GM19043 (cell line): ENCODE results near the gene GAGE12E.
"Not testable (repeated sequence)": the region's sequence is repeated elsewhere in the genome, so short reads cannot be mapped to it uniquely, and the experiment has no call there.

Experiments used
- ATAC-seq: cut with Tn5 transposase; IDR thresholded peaks from one replicate; pipeline ENCODE4 v1.9.1; 2021; ENCODE audit warnings: low read depth; ENCODE audit not compliant: unreplicated experiment

Gene GAGE12E, protein sequence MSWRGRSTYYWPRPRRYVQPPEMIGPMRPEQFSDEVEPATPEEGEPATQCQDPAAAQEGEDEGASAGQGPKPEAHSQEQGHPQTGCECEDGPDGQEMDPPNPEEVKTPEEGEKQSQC

DNA sequence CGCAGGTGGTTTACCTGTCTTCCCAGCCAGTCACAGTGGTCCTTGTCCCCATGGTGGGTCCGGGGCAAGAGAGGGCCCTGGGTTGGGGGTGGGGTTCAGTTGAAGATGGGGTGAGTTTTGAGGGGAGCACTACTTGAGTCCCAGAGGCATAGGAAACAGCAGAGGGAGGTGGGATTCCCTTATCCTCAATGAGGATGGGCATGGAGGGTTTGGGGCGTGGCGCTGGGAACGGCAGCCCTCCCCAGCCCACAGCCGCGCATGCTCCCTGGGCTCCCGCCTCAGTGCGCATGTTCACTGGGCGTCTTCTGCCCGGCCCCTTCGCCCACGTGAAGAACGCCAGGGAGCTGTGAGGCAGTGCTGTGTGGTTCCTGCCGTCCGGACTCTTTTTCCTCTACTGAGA is at the start of gene GAGE12E:
TSS of gene GAGE12E (plus strand) at position 301 of the 400 bp plus-strand sequence. CDS start 1,155 bp downstream, outside the sequence.
- not testable (repeated sequence) for ATAC-seq

DNA sequence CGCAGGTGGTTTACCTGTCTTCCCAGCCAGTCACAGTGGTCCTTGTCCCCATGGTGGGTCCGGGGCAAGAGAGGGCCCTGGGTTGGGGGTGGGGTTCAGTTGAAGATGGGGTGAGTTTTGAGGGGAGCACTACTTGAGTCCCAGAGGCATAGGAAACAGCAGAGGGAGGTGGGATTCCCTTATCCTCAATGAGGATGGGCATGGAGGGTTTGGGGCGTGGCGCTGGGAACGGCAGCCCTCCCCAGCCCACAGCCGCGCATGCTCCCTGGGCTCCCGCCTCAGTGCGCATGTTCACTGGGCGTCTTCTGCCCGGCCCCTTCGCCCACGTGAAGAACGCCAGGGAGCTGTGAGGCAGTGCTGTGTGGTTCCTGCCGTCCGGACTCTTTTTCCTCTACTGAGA is 19.2 kb upstream of the GAGE12E start, which contains the start of gene GAGE12C:
TSS of gene GAGE12C (plus strand) at position 301 of the 400 bp plus-strand sequence. CDS start 1,155 bp downstream, outside the sequence.
- not testable (repeated sequence) for ATAC-seq

DNA sequence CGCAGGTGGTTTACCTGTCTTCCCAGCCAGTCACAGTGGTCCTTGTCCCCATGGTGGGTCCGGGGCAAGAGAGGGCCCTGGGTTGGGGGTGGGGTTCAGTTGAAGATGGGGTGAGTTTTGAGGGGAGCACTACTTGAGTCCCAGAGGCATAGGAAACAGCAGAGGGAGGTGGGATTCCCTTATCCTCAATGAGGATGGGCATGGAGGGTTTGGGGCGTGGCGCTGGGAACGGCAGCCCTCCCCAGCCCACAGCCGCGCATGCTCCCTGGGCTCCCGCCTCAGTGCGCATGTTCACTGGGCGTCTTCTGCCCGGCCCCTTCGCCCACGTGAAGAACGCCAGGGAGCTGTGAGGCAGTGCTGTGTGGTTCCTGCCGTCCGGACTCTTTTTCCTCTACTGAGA is 9.7 kb upstream of the GAGE12E start, which contains the start of gene GAGE12D:
TSS of gene GAGE12D (plus strand) at position 301 of the 400 bp plus-strand sequence. CDS start 1,155 bp downstream, outside the sequence.
- not testable (repeated sequence) for ATAC-seq

DNA sequence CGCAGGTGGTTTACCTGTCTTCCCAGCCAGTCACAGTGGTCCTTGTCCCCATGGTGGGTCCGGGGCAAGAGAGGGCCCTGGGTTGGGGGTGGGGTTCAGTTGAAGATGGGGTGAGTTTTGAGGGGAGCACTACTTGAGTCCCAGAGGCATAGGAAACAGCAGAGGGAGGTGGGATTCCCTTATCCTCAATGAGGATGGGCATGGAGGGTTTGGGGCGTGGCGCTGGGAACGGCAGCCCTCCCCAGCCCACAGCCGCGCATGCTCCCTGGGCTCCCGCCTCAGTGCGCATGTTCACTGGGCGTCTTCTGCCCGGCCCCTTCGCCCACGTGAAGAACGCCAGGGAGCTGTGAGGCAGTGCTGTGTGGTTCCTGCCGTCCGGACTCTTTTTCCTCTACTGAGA is 9.5 kb downstream of the GAGE12E start, which contains the start of gene GAGE12F:
TSS of gene GAGE12F (plus strand) at position 301 of the 400 bp plus-strand sequence. CDS start 1,155 bp downstream, outside the sequence.
- not testable (repeated sequence) for ATAC-seq

DNA sequence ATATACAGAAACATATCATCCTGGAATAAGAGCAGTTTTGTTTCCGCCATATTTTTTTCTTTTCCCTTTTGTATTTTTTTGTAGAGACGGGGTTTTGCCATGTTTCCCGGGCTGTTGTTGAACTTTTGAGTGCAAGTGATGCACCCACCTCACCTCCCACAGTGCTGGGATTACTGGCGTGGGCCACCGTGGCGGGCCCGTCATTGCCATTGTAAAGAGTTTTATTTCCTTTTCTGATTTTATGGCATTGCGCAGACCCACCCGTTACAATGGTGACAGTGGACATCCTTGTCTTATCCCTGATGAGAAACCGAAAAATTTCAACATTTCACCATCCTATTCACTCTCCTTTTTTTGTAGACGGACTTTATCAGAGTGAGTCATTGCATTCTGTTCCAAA is 17.6 kb downstream of the GAGE12E start:
- ATAC-seq: not testable (repeated sequence)

DNA sequence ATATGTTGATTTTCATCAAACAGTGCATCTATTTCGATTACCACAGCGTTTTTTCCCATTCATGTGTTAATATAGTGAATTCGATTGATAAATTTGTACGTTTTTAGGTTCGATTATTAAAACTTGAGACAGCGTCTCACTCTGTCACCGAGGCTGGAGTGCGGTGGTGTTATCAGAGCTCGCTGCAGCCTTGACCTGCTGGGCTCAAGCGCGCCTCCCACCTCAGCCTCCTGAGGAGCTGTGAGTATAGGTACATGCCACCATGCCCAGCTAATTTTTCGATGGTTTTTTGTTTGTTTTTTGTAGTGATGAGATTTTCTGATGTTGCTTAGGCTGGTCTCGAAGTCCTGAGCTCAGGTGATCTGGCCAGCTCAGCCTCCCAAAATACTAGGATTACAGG is 18.1 kb downstream of the GAGE12E start:
- not testable (repeated sequence) for ATAC-seq

DNA sequence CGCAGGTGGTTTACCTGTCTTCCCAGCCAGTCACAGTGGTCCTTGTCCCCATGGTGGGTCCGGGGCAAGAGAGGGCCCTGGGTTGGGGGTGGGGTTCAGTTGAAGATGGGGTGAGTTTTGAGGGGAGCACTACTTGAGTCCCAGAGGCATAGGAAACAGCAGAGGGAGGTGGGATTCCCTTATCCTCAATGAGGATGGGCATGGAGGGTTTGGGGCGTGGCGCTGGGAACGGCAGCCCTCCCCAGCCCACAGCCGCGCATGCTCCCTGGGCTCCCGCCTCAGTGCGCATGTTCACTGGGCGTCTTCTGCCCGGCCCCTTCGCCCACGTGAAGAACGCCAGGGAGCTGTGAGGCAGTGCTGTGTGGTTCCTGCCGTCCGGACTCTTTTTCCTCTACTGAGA is 19.0 kb downstream of the GAGE12E start, which contains the start of gene GAGE12G:
TSS of gene GAGE12G (plus strand) at position 301 of the 400 bp plus-strand sequence. CDS start 1,155 bp downstream, outside the sequence.
- not testable (repeated sequence) for ATAC-seq

DNA sequence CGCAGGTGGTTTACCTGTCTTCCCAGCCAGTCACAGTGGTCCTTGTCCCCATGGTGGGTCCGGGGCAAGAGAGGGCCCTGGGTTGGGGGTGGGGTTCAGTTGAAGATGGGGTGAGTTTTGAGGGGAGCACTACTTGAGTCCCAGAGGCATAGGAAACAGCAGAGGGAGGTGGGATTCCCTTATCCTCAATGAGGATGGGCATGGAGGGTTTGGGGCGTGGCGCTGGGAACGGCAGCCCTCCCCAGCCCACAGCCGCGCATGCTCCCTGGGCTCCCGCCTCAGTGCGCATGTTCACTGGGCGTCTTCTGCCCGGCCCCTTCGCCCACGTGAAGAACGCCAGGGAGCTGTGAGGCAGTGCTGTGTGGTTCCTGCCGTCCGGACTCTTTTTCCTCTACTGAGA is 28.6 kb downstream of the GAGE12E start, which contains the start of gene GAGE12H:
TSS of gene GAGE12H (plus strand) at position 301 of the 400 bp plus-strand sequence. CDS start 1,155 bp downstream, outside the sequence.
- not testable (repeated sequence) for ATAC-seq

DNA sequence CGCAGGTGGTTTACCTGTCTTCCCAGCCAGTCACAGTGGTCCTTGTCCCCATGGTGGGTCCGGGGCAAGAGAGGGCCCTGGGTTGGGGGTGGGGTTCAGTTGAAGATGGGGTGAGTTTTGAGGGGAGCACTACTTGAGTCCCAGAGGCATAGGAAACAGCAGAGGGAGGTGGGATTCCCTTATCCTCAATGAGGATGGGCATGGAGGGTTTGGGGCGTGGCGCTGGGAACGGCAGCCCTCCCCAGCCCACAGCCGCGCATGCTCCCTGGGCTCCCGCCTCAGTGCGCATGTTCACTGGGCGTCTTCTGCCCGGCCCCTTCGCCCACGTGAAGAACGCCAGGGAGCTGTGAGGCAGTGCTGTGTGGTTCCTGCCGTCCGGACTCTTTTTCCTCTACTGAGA is 38.1 kb downstream of the GAGE12E start, which contains the start of gene GAGE2A:
TSS of gene GAGE2A (plus strand) at position 301 of the 400 bp plus-strand sequence. CDS start 1,155 bp downstream, outside the sequence.
- not testable (repeated sequence) for ATAC-seq

DNA sequence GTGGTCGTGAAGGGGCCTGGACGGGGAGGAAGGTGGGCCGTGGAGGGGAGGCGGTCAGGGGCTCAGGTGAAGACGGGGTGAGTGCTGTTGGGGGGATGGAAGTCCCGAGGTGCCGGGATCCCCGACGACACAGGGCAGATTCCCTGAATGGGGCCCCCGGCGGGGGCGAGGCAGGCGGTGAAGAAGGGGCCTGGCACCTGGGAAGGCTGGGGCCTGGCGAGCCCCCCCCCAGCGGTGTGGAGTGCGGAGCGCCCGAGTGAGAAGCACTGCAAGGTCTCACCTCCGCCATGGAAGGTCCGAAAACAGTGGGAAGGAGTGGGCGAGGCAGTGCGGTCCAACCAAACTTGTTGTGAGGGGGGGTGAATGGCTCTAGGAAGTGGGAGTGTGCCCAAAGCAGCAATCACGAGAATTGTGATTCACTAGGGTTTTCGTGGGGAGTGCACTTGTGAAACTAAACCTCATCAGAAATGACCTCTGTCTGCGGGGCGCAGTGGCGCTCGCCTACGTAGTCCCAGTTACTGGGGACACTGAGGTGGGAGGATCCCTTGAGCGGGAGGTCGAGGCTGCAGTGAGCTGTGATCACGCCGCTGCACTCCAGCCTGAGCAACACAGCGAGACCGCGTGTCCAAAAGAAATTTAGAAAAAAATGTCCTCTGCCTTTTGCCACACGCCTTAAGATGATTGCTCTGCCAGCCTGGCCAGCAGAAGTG is 38.8 kb downstream of the GAGE12E start:
- not testable (repeated sequence) for ATAC-seq

DNA sequence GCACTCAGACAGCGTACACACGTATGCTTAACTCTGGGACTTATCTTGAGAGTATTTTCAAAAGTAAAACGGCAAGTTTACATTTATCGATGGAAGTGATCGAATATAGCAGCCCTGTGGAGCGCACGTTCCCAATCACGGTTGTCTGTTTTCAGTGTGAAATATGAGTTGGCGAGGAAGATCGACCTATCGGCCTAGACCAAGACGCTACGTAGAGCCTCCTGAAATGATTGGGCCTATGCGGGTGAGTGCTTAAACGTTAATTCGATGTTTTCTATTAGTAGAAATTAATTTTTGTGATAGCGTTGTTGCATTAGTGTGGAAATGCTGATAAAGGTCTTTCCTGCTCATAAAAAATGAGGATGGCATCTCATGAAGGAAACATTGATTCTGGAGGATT is 39.4 kb downstream of the GAGE12E start:
- ATAC-seq: not testable (repeated sequence)

DNA sequence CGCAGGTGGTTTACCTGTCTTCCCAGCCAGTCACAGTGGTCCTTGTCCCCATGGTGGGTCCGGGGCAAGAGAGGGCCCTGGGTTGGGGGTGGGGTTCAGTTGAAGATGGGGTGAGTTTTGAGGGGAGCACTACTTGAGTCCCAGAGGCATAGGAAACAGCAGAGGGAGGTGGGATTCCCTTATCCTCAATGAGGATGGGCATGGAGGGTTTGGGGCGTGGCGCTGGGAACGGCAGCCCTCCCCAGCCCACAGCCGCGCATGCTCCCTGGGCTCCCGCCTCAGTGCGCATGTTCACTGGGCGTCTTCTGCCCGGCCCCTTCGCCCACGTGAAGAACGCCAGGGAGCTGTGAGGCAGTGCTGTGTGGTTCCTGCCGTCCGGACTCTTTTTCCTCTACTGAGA is 47.6 kb downstream of the GAGE12E start, which contains the start of gene GAGE1:
TSS of gene GAGE1 (plus strand) at position 301 of the 400 bp plus-strand sequence. CDS start 1,155 bp downstream, outside the sequence.
- ATAC-seq: not testable (repeated sequence)
